PC-9 (cell line): ENCODE data around the gene KIAA0040. TPM values are rescaled to one million over a fixed set of nuclear protein-coding genes. Genes with fewer than 3 reads are reported as not detected.

ENCODE experiments used
- BruUV-seq: library from RNA; stranded (reverse); fragments of 400-500 nt; replicated peaks from 2 replicates; lab custom pipeline; 2021; lab: Mats Ljungman, UMichigan
- CTCF ChIA-PET: fragments of 300-600 bp; sonication (Branson Sonifier 250); formaldehyde crosslinking; loops from one replicate; lab custom pipeline; 2022; ENCODE audit warnings: antibody characterized with exemption; lab: Charles Lee
- POLR2A ChIA-PET: fragments of 300-600 bp; sonication (Branson Sonifier 250); formaldehyde crosslinking; loops from one replicate; lab custom pipeline; 2022; ENCODE audit warnings: antibody characterized with exemption; ENCODE audit not compliant: unreplicated experiment; lab: Charles Lee
- DNase-seq, 2 experiments: peaks; one replicate each; pipeline versions ENCODE4 v3.0.0 to v3.0.0-alpha.2; 2015 to 2022; ENCODE audit warnings: mixed read lengths in 1 of 2
- H2AFZ ChIP-seq: fragments of 200-600 bp; sonication (generic); 2 replicates; pipeline ENCODE4 v1.8.1; 2017; ENCODE audit warnings: antibody characterized with exemption
- H3F3A ChIP-seq: fragments of 200-600 bp; sonication (generic); 2 replicates; pipeline ENCODE4 v1.8.1; 2017; ENCODE audit warnings: antibody characterized with exemption, mild to moderate bottlenecking, low read depth; ENCODE audit not compliant: insufficient read depth
- H3K27ac ChIP-seq: fragments of 200-600 bp; sonication (generic); 2 replicates; pipeline ENCODE4 v1.6.1; 2016; ENCODE audit warnings: mixed run types
- H3K27me3 ChIP-seq: fragments of 200-600 bp; sonication (generic); 2 replicates; pipeline ENCODE4 v1.6.1; 2016; ENCODE audit warnings: low read depth, mixed run types; ENCODE audit not compliant: insufficient read depth
- H3K36me3 ChIP-seq: fragments of 200-600 bp; sonication (generic); 2 replicates; pipeline ENCODE4 v1.6.1; 2016; ENCODE audit warnings: low read depth, mixed run types
- H3K4me1 ChIP-seq: fragments of 200-600 bp; sonication (generic); replicated peaks from 2 replicates; pipeline ENCODE4 v1.6.1; 2016; ENCODE audit warnings: mixed run types; ENCODE audit not compliant: insufficient read depth
- H3K4me2 ChIP-seq: fragments of 200-600 bp; sonication (generic); 2 replicates; pipeline ENCODE4 v1.6.1; 2017; ENCODE audit warnings: mixed run types
- H3K4me3 ChIP-seq: fragments of 200-600 bp; sonication (generic); 2 replicates; pipeline ENCODE4 v1.6.1; 2016; ENCODE audit warnings: mixed run types
- H3K79me2 ChIP-seq: fragments of 200-600 bp; sonication (generic); 2 replicates; pipeline ENCODE4 v1.6.1; 2017; ENCODE audit warnings: low read depth, mixed run types
- H3K9me2 ChIP-seq: fragments of 200-600 bp; sonication (generic); 2 replicates; pipeline ENCODE4 v1.8.1; 2017; ENCODE audit warnings: mild to moderate bottlenecking; ENCODE audit not compliant: insufficient read depth
- H3K9me3 ChIP-seq: fragments of 200-600 bp; sonication (generic); 2 replicates; pipeline ENCODE4 v1.8.1; 2016; ENCODE audit warnings: low read depth; ENCODE audit not compliant: insufficient read depth
- H4K20me1 ChIP-seq: fragments of 200-600 bp; sonication (generic); 2 replicates; pipeline ENCODE4 v1.8.1; 2017; ENCODE audit not compliant: insufficient read depth
- CTCF ChIP-seq: fragments of 200-600 bp; sonication (generic); conservative IDR thresholded peaks from 2 replicates; pipeline ENCODE4 v1.6.1; 2017; ENCODE audit warnings: mixed run types, antibody characterized with exemption, mild to moderate bottlenecking, moderate library complexity
- EZH2 ChIP-seq: fragments of 200-600 bp; sonication (generic); IDR thresholded peaks from 2 replicates; pipeline ENCODE4 v1.8.0; 2017; ENCODE audit warnings: antibody characterized with exemption, low read depth
- intact Hi-C: fragments of 100-400 bp; cut with micrococcal nuclease; formaldehyde crosslinking; loops from one replicate; pipeline ENCODE4 v1.10.0; 2022; ENCODE audit not compliant: unreplicated experiment
- total RNA-seq: library from RNA; stranded (reverse); gene quantifications from 2 replicates; pipeline ENCODE4 v1.2.3, GENCODE V29; 2021

The KIAA0040 gene
- total RNA-seq, 1 experiment from 2014 or later = 8.8 TPM

GRCh38 chr1:175232335-175232734 is 39.8 kb upstream of the KIAA0040 start:
- no peak for DNase-seq
- POLR2A ChIA-PET = no interaction called here
- no peak overlapping the region for H3K4me2 ChIP-seq
- no peaks in the 10 kb centered on the region for H3K27me3 ChIP-seq
- no peaks in the 10 kb centered on the region for H3K36me3 ChIP-seq
- CTCF ChIA-PET = no interaction called here
- intact Hi-C loops = no loop called here
- no peaks in the 10 kb centered on the region for H3K9me2 ChIP-seq
- no peaks in the 10 kb centered on the region for H3K79me2 ChIP-seq
- BruUV-seq = no TSS peak
- peaks cover 6% of the 10 kb centered on the region; the same call in 1 of the 2 replicates for H3K9me3 ChIP-seq
- no peak overlapping the region for H2AFZ ChIP-seq
- H3K27ac ChIP-seq = no peak overlapping the region
- H3K4me1 ChIP-seq = peaks cover 16% of the 10 kb centered on the region
- H3K4me3 ChIP-seq = no peak overlapping the region
- no peaks in the 10 kb centered on the region for H3F3A ChIP-seq
- H4K20me1 ChIP-seq = no peaks in the 10 kb centered on the region
- no peak for TF ChIP-seq CTCF

GRCh38 chr1:175225805-175226129 is 33.2 kb upstream of the KIAA0040 start:
- Histone ChIP-seq H3K36me3 (no peaks in the 10 kb centered on the region), H4K20me1 (no peaks in the 10 kb centered on the region), H3K27ac (no peak overlapping the region), H3K27me3 (no peaks in the 10 kb centered on the region), H2AFZ (no peak overlapping the region), H3K4me2 (no peak overlapping the region), H3K9me2 (no peaks in the 10 kb centered on the region), H3K4me3 (no peak overlapping the region), H3K4me1 (0 out of 2 replicates have a peak, but pooled peaks cover 9% of the 10 kb centered on the region), H3K9me3 (no peaks in the 10 kb centered on the region), H3F3A (no peaks in the 10 kb centered on the region), H3K79me2 (no peaks in the 10 kb centered on the region)
- no peak for DNase-seq
- ChIA-PET POLR2A (no interaction called here), CTCF (no interaction called here)
- intact Hi-C loops = no loop called here
- TF ChIP-seq CTCF (no peak), EZH2 (no peak)
- no TSS peak for BruUV-seq

GRCh38 chr1:175222296-175222938 is 29.8 kb upstream of the KIAA0040 start:
- Histone ChIP-seq H3K36me3 (no peaks in the 10 kb centered on the region), H3K4me3 (no peak overlapping the region), H3K4me1 (peaks cover 30% of the 10 kb centered on the region), H4K20me1 (no peaks in the 10 kb centered on the region), H3K79me2 (no peaks in the 10 kb centered on the region), H3K27me3 (no peaks in the 10 kb centered on the region), H3K9me2 (no peaks in the 10 kb centered on the region), H3K4me2 (no peak overlapping the region), H3K27ac (no peak overlapping the region), H3F3A (0 out of 2 replicates have a peak, but pooled peaks cover 5% of the 10 kb centered on the region), H3K9me3 (no peaks in the 10 kb centered on the region), H2AFZ (no peak overlapping the region)
- TF ChIP-seq CTCF (no peak), EZH2 (no peak)
- POLR2A ChIA-PET = interaction anchor here (0.6 kb wide), 1 partner anchor 30 kb away, joined by 7 read pairs; no protein-coding TSS in a partner anchor
- BruUV-seq = no TSS peak
- DNase-seq = no peak
- intact Hi-C loops = no loop called here
- CTCF ChIA-PET = interaction anchor here (0.7 to 1.3 kb wide), 3 partner anchors 66 to 71 kb away, joined by 4 to 6 read pairs (median 5); no protein-coding TSS in a partner anchor
